Thoracic aorta (tissue), 2 donors: Measurements from ENCODE around the gene UPF1. TPM values are rescaled to one million over a fixed set of nuclear protein-coding genes. Genes with fewer than 3 reads are reported as not detected.
A peak's percentile ranks its signal among the peaks of the same experiment; 100 is the strongest.

Source experiments
- ATAC-seq: fragments of 150-250 bp; one replicate; pipeline ENCODE4 v1.8.0; 2017; ENCODE audit warnings: low read depth; ENCODE audit not compliant: insufficient number of reproducible peaks, low FRiP score
- DNase-seq: peaks from one replicate; pipeline ENCODE4 v3.0.0-alpha.2; 2020; ENCODE audit warnings: low spot score
- H3K27ac ChIP-seq, 2 donors: fragments of 200-600 bp; sonication (generic); 1 replicate in 1 of 2; 2 replicates in 1 of 2; pipeline ENCODE4 v1.5.1; 2016; ENCODE audit warnings: mild to moderate bottlenecking in 2 of 2, moderate library complexity in 2 of 2
- H3K27me3 ChIP-seq: fragments of 200-600 bp; sonication (generic); replicated peaks from 2 replicates; pipeline ENCODE4 v1.6.0; 2016; ENCODE audit warnings: mild to moderate bottlenecking; ENCODE audit not compliant: insufficient read depth
- H3K36me3 ChIP-seq: fragments of 200-600 bp; sonication (generic); one replicate; pipeline ENCODE4 v1.5.1; 2016
- H3K4me1 ChIP-seq, 2 donors: fragments of 200-600 bp; sonication (generic); 1 replicate in 1 of 2; 2 replicates in 1 of 2; pipeline versions ENCODE4 v1.5.1 to v1.6.0; 2016; ENCODE audit warnings: low read depth in 2 of 2, mild to moderate bottlenecking in 1 of 2; ENCODE audit not compliant: control insufficient read depth in 1 of 2
- H3K4me3 ChIP-seq: fragments of 200-600 bp; sonication (generic); 2 replicates; pipeline ENCODE4 v1.5.1; 2016; ENCODE audit warnings: mild to moderate bottlenecking
- H3K9me3 ChIP-seq: fragments of 200-600 bp; sonication (generic); 2 replicates; pipeline ENCODE4 v1.5.1; 2016
- CTCF ChIP-seq: fragments of 200-600 bp; sonication (generic); IDR thresholded peaks from one replicate; pipeline ENCODE4 v1.5.1; 2019; ENCODE audit warnings: antibody characterized with exemption
- total RNA-seq, 2 donors: library from RNA; depleted of rRNA; stranded (reverse); fragments of >200 nt; gene quantifications; one replicate each; pipeline versions ENCODE4 v1.1.0 to v1.2.3, GENCODE V29; 2016

UPF1 gene
- total RNA-seq, 2 donors from 2014 or later, result 56.5 to 95.2 TPM

- Histone ChIP-seq H3K36me3 (no peaks in the 10 kb centered on the region), H3K27ac (no peak overlapping the region), H3K27me3 (no peaks in the 10 kb centered on the region), H3K4me3 (no peak overlapping the region), H3K4me1 (peaks cover 40 to 76% of the 10 kb centered on the region in 2 donors), H3K9me3 (no peaks in the 10 kb centered on the region)
- ATAC-seq, result no peak
- no peak for DNase-seq
- no peak for TF ChIP-seq CTCF
These were observed 13.1 kb downstream of the UPF1 start for GRCh38 chr19:18844806-18845329.

- Histone ChIP-seq H3K27me3 (no peaks in the 10 kb centered on the region), H3K4me3 (no peak overlapping the region), H3K9me3 (no peaks in the 10 kb centered on the region), H3K36me3 (peaks cover 5% of the 10 kb centered on the region), H3K27ac (no peak overlapping the region), H3K4me1 (peaks cover 44 to 76% of the 10 kb centered on the region in 2 donors)
- no peak for ATAC-seq
- no peak for DNase-seq
- TF ChIP-seq CTCF, result no peak
These were observed 14.2 kb downstream of the UPF1 start for GRCh38 chr19:18845961-18846360.

- DNase-seq, result no peak
- peak; percentile 77 for TF ChIP-seq CTCF
- Histone ChIP-seq H3K27ac (peak overlapping the region in 1 of 2 donors; percentile 5), H3K4me3 (no peak overlapping the region), H3K9me3 (no peaks in the 10 kb centered on the region), H3K36me3 (peaks cover 14% of the 10 kb centered on the region), H3K27me3 (no peaks in the 10 kb centered on the region), H3K4me1 (peaks cover 40 to 70% of the 10 kb centered on the region in 2 donors)
- no peak for ATAC-seq
These were observed 15.2 kb downstream of the UPF1 start for GRCh38 chr19:18846862-18847548.

GRCh38 chr19:18847549-18848463, 16.0 kb downstream of the UPF1 start:
- H3K36me3 ChIP-seq, result peaks cover 21% of the 10 kb centered on the region
- no peaks in the 10 kb centered on the region for H3K27me3 ChIP-seq
- peak overlapping the region; percentile 75 to 85 for H3K27ac ChIP-seq
- H3K4me1 ChIP-seq, result peaks cover 37 to 62% of the 10 kb centered on the region in 2 donors
- peak overlapping the region; percentile 48 for H3K4me3 ChIP-seq
- ATAC-seq, result no peak
- H3K9me3 ChIP-seq, result no peaks in the 10 kb centered on the region
- no peak for TF ChIP-seq CTCF
- no peak for DNase-seq
